Activated CD4-positive, CD25-positive, alpha-beta regulatory T cell (primary cell): Measurements from ENCODE around the gene MBD5.

ENCODE experiments used
- DNase-seq, 4 experiments: peaks; one replicate each; lab custom pipeline; 2025; lab: John Stamatoyannopoulos, UW

Gene MBD5

DNA sequence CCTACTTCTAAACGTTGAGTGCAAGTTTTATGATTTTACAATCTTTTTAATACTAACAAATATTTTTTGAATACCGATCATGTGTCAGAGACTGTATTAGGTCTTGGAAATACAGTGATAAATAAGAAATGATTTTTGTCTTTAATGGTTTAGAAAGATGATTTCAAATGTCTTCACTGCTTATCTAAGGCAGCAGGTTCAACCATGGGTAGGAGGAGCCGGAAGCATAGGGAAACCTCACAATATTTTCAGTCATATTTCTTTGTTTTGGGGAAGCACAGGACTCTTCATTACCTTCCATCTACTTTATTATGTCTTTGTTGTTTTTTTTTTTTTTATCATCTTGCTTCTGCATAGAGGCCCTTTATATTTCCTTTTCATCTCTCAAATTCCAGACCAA lies 458.5 kb downstream of the MBD5 start:
- DNase-seq: no peak

DNA sequence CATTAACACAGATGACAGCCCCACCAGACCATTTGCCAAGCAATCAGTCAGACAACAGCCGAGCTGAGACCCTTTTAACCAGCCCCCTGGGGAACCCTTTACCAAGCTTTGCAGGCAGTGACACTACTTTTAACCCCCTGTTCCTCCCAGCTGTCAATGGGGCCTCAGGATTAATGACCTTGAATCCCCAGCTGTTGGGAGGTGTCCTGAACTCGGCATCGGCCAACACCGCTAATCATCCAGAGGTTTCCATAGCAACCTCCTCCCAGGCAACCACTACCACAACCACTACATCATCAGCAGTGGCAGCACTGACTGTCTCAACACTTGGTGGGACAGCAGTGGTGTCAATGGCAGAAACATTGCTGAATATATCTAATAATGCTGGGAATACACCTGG lies 462.8 kb downstream of the MBD5 start:
- no peak for DNase-seq

DNA sequence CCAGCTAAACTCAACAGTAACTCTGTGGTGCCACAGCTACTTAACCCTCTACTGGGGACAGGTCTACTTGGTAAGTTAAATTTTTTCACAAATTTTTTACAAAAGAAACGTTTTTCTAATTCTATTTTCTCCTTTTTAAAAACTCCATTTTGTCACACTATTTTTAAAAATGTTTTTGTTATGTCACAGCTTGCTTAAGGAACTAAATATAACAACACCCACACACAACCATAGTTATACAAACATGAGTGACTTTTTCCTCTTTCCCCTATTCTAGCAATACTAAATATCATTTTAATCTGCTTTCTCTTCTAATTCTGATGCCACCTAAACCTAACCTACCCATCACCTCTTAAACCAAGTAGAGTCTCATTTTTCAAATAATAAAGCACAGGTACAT lies 463.2 kb downstream of the MBD5 start:
- no peak for DNase-seq

DNA sequence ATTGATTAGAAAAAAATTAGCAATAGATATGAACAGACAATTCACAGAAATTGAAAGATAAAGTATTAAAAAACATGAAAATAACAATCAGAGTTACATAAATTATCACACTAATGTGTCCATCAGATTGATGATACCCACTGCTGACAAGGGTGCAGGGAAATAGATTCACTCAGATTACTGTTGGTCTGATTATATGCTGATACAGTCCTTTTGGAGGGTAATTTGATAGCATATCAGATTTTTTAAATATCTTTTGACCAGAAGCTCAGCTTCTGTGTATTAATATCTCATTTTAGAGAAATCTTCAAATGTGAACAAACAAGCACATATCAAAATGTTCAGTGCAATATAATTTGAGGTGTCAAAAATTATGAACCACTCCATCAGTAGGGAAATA lies 465.8 kb downstream of the MBD5 start:
- DNase-seq: no peak

DNA sequence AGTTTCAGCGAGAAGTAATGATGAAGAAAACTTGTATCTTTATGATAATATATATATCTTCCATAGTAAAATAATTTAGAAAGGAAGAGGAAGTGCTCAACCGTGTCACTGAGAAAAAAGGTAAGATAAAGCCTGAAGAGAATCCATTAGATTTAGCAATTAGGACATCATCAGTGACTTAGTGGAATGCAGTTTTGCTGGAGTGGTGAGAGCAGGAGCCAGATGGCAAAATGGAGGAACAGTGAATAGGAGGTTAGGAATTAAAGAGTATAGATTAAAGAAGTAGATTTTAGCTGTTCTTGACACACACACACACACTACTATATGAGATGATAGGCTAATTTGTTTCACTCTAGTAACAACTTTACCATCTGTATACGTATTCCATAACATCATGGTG lies 466.5 kb downstream of the MBD5 start:
- no peak for DNase-seq

DNA sequence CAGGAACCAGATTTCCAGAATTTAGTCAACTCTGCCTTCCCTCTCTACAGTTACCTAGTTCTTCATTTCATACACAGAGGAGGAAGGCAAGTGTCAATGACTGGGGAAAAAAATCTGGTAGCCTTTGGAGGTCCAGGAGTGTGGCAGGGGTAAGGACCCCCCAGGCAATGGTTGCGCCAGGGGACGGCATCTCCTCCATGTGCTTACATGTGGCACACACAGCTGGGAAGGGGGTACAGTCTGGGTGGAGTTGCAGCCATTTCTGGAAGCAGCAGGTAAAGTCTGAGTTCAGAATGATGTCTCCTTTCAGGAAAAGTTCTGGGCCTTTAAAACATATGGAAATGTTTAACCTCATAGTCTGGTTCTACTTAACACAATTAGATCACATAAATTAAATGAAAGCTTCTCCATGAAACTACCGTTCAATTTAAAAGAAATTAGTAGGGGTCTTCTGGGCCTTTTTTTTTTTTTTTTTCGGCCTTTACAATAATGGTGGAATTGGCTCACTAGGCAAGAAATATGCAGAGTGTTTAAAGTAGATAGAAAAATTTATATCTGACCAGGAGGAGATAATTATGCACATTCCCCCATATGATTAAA lies 470.0 kb downstream of the MBD5 start:
- no peak for DNase-seq

DNA sequence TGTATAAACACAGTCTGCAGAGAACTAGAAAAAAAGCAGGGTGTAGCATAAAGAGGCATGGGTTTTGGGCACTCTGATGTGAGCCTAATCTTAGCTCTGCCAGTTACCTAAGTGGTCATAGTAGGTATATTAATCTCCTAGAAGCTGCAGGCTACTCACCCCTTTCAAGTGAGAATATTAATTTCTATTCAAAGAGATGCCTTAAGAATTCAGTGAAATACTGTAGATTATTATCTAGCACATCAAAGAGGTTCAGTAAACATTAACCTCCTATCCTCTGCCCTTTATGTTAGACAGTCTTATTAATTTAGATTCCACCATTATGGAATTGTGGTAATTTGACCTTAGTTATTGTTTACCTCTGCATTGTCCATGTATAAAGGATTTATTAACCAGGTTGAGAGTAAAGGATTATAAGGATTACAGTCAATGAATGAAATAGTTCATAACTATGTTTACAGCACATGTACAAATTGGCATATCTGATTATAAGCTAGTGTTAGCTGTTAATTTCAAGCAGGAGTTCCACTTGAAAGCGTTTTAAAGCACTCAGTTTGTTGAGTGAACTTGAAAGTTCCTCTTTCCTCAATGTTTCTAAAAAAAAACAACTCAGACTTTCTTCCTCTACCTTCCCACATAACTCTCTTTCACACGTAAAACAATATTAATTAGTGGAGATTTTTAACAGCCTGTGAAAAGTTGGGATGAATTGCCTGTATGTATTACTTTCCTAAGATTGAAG lies 473.1 kb downstream of the MBD5 start:
- DNase-seq: no peak

DNA sequence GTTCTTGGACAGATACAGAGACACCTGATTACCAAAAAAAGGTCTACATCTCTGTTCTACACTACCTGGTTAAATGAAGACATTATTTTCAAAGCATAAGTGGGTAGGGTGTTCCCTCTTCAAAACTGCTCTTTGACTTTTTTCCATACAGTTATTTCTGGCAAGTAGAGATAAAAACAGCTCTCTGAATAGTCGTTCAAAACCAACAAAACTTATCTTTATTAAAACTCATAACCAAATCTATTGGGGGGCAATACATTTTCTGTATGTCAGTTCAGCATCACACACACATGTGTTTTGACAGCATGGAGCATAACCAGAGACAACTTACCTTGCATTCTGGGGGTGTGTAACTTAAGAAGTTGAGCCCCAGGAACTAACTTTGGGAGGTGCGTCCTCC lies 474.7 kb downstream of the MBD5 start:
- no peak for DNase-seq

DNA sequence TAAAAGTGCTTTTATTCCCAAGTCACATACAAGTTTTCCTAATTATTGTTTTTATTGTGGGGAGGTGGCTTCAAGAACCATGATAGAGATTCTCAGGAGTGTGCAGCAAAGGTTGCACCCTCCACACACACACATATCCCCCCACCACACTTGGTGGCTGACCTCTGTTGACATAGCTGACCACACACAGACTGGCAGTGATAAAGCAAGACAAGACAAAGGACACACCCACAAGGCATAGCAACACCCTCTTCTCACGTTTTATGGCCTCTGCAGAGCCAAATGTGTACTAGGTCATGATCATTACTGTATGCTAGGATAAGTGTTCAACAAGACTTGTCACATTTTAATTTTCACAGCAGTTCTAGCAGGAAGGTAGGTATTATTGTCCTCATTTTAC lies 480.7 kb downstream of the MBD5 start:
- no peak for DNase-seq

DNA sequence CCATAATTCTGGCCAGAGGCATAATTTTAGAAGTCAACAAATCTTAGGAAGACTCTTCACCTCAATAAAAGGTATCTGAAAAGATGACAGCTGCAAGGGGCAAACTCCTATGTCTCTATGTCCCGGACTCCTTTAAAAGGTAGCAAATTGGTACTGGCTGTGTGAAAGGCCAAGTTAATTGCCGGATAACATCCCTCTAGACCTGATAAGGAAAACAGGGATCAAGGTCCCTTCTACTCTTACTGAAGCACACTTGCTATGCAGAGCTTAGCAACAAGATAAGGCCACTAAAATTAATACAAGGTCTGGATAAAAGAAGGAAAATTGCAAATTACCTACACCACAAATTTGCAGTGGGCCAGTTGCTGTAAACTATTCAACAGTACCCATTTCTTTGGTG lies 482.6 kb downstream of the MBD5 start:
- no peak for DNase-seq

DNA sequence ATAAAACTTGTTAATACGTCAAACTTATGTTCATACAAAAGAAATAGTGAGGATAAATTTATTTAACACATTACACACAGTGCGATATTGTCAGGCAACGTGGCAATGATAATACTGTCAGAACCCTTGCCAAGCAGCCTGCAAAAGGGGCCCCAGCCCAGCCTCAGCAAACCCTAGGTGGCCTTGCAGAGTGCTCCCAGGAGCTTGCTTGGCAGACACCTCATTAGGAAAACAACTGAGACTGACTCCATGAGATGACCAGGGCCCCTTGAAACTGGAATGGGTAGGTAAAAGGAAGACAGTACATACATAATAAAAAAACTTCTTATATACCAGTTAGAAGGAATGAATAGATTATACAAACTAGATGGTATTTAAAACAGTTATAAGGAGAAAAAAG lies 487.1 kb downstream of the MBD5 start:
- no peak for DNase-seq

DNA sequence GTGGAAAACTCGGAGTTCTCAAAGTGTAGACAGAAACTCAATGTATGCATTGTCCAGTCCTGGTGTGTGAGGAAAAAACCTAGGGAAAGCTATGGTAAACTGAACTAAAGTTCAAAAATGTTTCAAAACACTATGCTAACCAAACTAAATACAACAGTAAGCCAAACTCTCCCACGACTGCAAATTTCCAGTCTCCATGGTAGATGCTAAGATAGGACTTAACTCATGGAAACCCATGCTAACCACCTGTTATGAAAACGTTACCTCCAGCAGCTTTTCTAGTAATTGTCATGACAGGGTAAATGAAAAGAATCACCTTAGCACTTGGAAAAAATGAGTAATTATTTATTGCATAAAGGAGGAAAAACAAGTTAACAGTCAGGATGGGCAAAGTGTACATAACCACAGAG lies 488.0 kb downstream of the MBD5 start:
- no peak for DNase-seq

DNA sequence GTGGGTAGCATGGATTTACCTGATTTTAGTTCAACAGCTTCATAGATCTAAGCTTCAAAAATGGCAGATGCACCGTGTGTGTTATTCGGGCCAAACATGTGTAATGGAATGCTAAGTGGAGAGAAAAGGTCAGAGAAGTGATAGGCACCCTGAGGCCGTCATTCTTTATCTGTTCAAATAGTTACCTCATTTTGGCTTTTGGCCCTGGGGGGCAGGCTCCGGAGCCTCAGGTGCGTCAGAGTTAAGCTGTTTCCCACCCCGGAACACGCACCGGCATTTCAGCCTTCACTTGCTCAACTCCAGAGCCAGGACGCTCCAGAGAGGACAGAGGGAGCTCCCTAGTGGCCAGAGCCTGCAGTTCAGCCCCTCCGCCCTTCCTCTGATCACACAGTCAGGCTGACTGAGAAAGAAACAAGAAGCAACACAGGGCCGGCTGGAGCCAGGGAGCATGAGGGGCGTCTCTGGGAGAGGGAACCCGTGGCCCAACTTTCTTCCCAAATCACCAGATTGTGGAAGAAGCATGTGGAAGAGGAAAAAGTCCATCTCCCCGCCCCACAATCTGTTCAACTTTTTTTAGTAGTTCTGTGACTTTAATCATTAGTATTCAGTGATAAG lies 488.5 kb downstream of the MBD5 start:
- peak; percentile 43 to 64 (median 57) for DNase-seq

DNA sequence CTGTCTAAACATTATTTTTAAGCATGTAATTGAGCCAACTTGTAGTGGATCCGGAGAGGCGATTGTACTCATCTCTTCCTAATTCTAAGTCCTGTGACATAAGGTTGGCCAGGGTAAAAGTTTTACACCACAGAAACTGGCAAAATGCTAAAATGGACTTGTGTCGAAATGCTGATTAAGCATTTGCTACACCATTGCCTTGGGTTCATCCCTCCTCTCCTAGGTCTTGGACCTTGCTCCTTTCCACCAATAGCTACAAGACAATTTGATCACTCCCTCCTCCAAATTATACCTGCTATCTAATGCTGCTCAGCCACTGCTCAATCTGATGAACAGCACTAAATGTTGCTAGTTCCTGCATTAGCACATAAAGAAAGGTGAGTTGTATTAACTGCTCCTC lies 491.0 kb downstream of the MBD5 start:
- no peak for DNase-seq

DNA sequence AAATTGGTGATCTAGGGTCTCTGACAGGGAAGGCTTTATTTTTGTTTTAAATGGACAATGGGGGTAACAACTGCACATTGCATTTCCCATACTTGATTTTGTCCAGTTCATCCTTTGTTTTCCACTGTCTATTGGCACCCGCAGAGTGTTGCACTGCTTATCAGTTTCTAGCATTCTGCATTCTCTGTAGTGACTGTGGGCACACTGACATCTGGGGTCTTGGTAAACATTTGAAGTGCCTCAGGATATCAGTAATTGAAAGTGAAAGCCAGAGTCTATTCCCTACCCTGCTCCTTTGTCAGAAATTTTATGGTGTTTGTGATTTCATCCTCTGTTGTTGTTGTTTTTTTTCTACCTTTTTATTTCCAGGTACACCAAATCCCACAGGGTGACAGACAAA lies 491.6 kb downstream of the MBD5 start:
- no peak for DNase-seq

DNA sequence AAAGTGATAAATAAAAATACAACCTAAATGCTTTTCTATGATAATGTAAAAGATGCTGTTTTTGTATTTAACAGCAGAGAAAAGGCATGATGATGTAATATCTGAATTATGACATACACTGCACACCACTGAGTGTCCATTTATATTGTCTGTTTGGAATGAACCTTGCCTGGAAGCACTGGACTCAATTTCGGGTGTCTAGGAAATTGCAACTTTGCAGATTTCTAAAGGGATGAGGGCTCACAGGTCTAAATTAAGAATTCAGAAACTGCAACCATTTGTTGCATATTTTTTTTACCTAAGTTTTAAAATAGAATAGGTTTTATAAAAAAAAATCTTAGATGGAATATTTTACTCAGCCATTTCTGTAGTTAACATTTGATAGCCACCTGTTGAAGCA lies 492.5 kb downstream of the MBD5 start:
- no peak for DNase-seq

DNA sequence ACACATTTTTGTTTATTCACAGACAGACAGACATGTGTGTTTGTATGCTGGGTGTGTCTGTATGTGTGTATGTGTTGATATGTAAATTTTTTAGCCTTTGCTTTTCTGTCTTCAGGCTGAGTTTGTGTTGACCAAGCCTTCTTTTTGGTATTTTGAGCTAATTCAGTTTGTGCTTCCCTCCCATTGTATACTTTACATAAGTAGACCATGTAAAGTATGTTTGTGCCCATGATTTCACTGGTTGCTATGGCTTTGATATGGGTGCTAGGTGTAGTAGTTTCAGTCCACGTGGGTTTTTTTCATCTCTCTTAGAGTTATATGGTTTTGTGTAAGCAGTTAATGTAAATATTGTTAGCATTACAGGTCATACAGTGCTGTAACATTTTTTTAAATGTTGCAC lies 494.2 kb downstream of the MBD5 start:
- DNase-seq: no peak

DNA sequence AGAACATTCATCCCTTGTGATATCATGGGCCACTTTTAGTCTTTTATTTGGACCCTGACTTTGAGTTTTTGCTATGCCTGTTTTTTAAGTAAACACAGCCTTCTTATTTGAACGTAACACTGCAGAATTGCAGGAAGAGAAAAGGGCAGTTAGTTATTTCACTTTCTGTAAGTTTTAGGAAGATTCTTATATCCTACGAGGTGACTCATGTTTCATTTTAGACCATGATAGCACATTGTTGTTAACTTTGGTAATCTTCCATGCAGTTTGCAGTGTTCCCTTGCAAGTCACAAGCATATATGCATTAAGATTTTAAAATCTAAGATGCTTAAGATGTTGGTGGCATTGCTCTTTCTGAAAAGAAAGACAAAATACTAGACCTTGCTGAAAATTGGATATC lies 495.1 kb downstream of the MBD5 start:
- DNase-seq: no peak

DNA sequence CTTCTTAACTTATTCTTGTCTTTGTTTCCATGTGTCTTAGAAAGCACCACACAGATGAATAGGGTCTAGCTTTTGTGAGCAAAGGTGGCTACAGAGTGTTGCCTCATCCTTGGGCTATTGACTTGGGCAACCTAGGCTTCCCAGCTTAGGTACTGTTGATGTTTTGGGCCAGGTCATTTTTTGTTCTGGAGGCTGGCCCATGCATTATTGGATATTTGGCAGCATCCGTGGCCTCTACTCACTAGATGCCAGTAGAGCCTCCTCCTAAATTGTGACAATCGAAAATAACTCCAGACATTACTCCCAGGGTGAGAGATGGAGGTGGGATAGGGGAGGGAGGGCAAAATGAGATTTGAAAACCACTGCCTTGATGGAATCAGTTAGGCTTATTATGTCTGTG lies 496.4 kb downstream of the MBD5 start:
- DNase-seq: no peak

DNA sequence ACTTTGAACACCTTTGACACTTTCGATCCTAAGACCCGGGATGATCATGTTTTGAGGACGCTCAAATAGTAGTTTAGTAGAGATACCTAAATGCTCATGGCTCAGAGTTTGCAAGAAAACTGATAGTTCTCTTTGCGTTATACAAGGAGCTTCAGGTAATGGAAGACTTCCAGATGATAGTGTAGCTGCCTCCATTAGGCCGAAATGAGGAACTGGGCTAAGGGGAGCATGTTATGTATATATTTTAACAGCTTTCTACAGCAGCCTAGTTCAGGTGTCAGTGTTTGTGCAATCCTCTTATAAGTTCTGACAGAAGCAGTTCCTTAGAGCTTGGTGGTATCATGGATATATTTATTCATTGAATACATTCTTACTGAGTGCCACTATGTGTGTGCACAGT lies 496.9 kb downstream of the MBD5 start:
- no peak for DNase-seq

DNA sequence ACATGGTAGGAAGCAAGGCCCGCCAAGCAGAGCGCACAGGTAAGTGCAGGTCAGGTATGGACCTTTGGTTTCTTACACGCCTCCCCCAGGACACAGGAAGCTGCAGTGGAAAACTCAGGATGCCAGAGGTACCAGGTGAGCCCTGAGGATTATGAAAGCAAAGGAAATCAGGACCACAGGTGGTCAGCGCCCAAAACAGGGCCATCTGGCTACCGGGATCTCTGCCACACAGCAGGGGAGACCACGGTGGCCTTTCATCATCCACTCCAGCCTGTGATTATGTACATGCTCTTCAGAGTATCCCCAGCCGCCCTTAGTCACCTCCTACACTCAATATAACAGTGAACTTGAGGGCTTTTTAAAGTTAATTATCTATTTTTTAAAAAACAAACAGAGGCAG lies 498.1 kb downstream of the MBD5 start:
- DNase-seq: no peak

DNA sequence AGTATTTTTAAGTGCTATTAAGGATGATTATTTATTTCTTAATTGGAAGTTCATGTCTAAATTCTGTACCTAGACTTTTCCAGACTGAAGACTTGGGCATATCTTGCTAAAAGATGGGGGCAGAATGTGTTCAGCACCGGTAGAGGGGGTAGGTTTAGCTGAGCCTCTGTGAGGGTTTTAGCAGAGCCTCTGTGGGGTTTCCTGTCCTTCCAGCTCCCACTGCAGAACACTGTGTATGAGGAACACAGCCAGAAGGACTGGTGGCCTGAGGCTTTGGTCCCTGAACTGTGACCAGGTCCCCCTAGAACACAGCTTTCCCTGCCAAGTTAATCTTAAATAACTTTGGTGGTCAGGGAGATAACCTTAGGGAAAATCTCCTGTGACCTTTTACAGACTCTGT lies 500.3 kb downstream of the MBD5 start:
- DNase-seq: no peak

DNA sequence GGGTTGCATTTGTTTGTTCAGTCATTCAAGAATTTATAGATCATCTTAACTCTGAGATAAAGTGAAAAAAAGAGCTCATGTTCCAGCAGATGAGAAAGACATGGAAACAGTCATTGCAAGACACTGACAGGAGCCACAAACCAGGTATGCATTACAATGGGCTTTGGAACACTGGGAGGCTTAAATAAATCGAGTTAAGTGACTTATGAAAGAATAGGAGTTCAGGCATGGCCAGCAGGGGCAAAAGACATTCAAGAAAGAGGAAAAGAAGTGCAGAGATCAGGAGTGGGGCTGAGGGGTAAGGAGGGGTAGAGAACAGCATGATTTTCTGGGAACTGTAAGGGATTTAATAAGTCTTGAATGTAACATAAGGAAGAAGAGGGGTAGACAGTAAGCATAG lies 502.4 kb downstream of the MBD5 start:
- no peak for DNase-seq

DNA sequence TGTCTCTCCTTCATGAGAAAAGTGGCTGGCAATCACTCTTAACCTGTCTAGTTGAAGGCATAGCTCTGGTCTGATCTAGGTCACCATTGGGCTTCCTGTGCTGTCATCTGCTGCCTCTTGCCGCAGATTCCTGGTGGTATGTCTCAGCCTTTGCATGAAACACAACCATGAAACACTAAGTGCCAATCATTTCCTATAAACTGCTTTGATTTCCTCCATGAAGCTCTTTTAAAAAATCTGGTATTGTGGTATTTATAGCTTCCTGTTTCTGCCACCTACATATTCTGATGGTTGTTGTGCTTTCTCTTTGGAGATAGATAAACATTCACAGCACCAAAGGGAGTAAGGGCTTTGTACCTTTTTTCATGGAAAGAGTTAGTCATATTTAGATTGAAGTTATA lies 503.6 kb downstream of the MBD5 start:
- peak in 1 of 4 experiments; percentile 12 for DNase-seq
